GM12878 (cell line): Measurements from ENCODE around the gene CARD10. TPM values are rescaled to one million over a fixed set of nuclear protein-coding genes. Genes with fewer than 3 reads are reported as not detected.
A peak's percentile ranks its signal among the peaks of the same experiment; 100 is the strongest.

ENCODE experiments used
- ATAC-seq: fragments of 200-7000 bp; cut with Tn5 transposase; 3 replicates; pipeline ENCODE4 v1.9.1; 2020; ENCODE audit warnings: mild to moderate bottlenecking, moderate library complexity
- BruUV-seq: library from RNA; stranded (reverse); fragments of 400-500 nt; replicated peaks from 2 replicates; lab custom pipeline; 2021; lab: Mats Ljungman, UMichigan
- CTCF ChIA-PET: fragments of 300-600 bp; sonication (Branson Sonifier 250); formaldehyde crosslinking; extraction: SDS; loops from one replicate; lab custom pipeline; 2021; ENCODE audit warnings: inconsistent platforms; lab: Yijun Ruan, JAX
- POLR2A ChIA-PET: fragments of 350-600 bp; formaldehyde crosslinking; extraction: SDS; loops from one replicate; lab custom pipeline; 2021; ENCODE audit warnings: inconsistent platforms; lab: Charles Lee
- RAD21 ChIA-PET: fragments of 300-600 bp; sonication (Branson Sonifier 250); formaldehyde crosslinking; loops from one replicate; lab custom pipeline; 2023; ENCODE audit warnings: antibody characterized with exemption; ENCODE audit not compliant: unreplicated experiment; lab: Charles Lee
- SMC1A ChIA-PET: fragments of 300-600 bp; sonication (Branson Sonifier 250); formaldehyde crosslinking; loops from one replicate; lab custom pipeline; 2023; ENCODE audit not compliant: unreplicated experiment, uncharacterized antibody; lab: Charles Lee
- DNase-seq: peaks from one replicate; pipeline ENCODE4 v3.0.0-alpha.2; 2011; ENCODE audit warnings: low read depth, low spot score
- FAIRE-seq: peaks from 3 replicates; lab custom pipeline; 2011; peaks lifted over from hg19 to GRCh38; lab: Jason Lieb, UNC
- H2AFZ ChIP-seq: 2 replicates; pipeline ENCODE4 v1.6.0; 2011; ENCODE audit warnings: low read depth, low read length, control low read depth; ENCODE audit not compliant: control insufficient read depth
- H3K27ac ChIP-seq: 2 replicates; pipeline ENCODE4 v1.5.1; 2011; ENCODE audit warnings: control low read depth; ENCODE audit not compliant: control insufficient read depth, insufficient read depth
- H3K27me3 ChIP-seq, 2 experiments: replicated peaks in 1 of 2; 2 replicates each; pipeline versions ENCODE4 v1.6.0 to v1.6.1; 2011; ENCODE audit warnings: low read length in 1 of 2; ENCODE audit not compliant: control insufficient read depth in 2 of 2, insufficient read depth in 2 of 2
- H3K36me3 ChIP-seq, 2 experiments: 2 replicates each; pipeline ENCODE4 v1.5.1; 2011; ENCODE audit warnings: low read length in 1 of 2; ENCODE audit not compliant: control insufficient read depth in 2 of 2, insufficient read depth in 2 of 2
- H3K4me1 ChIP-seq: 2 replicates; pipeline ENCODE4 v1.6.1; 2011; ENCODE audit warnings: mild to moderate bottlenecking, low read length, moderate library complexity, mixed read lengths; ENCODE audit not compliant: control insufficient read depth, insufficient read depth
- H3K4me2 ChIP-seq: 2 replicates; pipeline ENCODE4 v1.6.0; 2011; ENCODE audit warnings: control low read depth; ENCODE audit not compliant: control insufficient read depth, insufficient read depth
- H3K4me3 ChIP-seq: fragments of 200-600 bp; sonication (generic); 2 replicates; pipeline ENCODE4 v1.5.1; 2016
- H3K79me2 ChIP-seq: 2 replicates; pipeline ENCODE4 v1.6.0; 2011; ENCODE audit warnings: low read length; ENCODE audit not compliant: control insufficient read depth, insufficient read depth
- H3K9ac ChIP-seq: 2 replicates; pipeline ENCODE4 v1.8.0; 2011; ENCODE audit warnings: low read length, control low read depth, mixed read lengths; ENCODE audit not compliant: control insufficient read depth, insufficient read depth
- H3K9me3 ChIP-seq: replicated peaks from 3 replicates; pipeline ENCODE4 v1.5.1; 2011; ENCODE audit warnings: mild to moderate bottlenecking, low read length; ENCODE audit not compliant: control insufficient read depth, insufficient read depth
- H4K20me1 ChIP-seq: 2 replicates; pipeline ENCODE4 v1.6.0; 2011; ENCODE audit not compliant: control insufficient read depth, insufficient read depth
- CHD2 ChIP-seq: IDR thresholded peaks from 2 replicates; pipeline ENCODE4 v1.6.1; 2011; ENCODE audit warnings: low read depth, low read length, improper control_type of control experiment, borderline replicate concordance
- CTCF ChIP-seq, 3 experiments: IDR thresholded peaks in 2 of 3; conservative IDR thresholded peaks in 1 of 3; 2 replicates each; pipeline ENCODE4 v1.5.1; 2011; ENCODE audit warnings: low read depth in 3 of 3, low read length in 3 of 3, mild to moderate bottlenecking in 3 of 3, control low read depth in 2 of 3, moderate library complexity in 2 of 3, inconsistent platforms in 1 of 3, mixed read lengths in 1 of 3; ENCODE audit not compliant: control insufficient read depth in 2 of 3, insufficient read depth in 1 of 3; ENCODE audit errors: extremely low read depth in 1 of 3
- MTA2 ChIP-seq: fragments of 450-650 bp; IDR thresholded peaks from 2 replicates; pipeline ENCODE4 v1.6.1; 2016; ENCODE audit warnings: low read depth, mild to moderate bottlenecking, moderate library complexity
- NR2F1 ChIP-seq: fragments of 450-650 bp; conservative IDR thresholded peaks from 2 replicates; pipeline ENCODE4 v1.6.1; 2017; ENCODE audit warnings: mild to moderate bottlenecking
- RAD21 ChIP-seq: IDR thresholded peaks from 2 replicates; pipeline ENCODE4 v1.6.1; 2011; ENCODE audit warnings: mild to moderate bottlenecking, low read depth, low read length, moderate library complexity; ENCODE audit not compliant: insufficient read depth
- SKIL ChIP-seq: fragments of 450-650 bp; IDR thresholded peaks from 2 replicates; pipeline ENCODE4 v1.6.1; 2017; ENCODE audit warnings: mild to moderate bottlenecking, low read depth, inconsistent platforms; ENCODE audit not compliant: poor library complexity, severe bottlenecking
- SMC3 ChIP-seq: IDR thresholded peaks from 2 replicates; pipeline ENCODE4 v1.6.1; 2011; ENCODE audit warnings: low read length, improper control_type of control experiment, borderline replicate concordance
- TAF1 ChIP-seq: IDR thresholded peaks from 2 replicates; pipeline ENCODE4 v1.6.1; 2011; ENCODE audit warnings: mild to moderate bottlenecking, low read depth, low read length, borderline replicate concordance
- TBL1XR1 ChIP-seq: IDR thresholded peaks from 2 replicates; pipeline ENCODE4 v1.6.1; 2012; ENCODE audit warnings: low read depth, low read length, improper control_type of control experiment
- TCF7 ChIP-seq: IDR thresholded peaks from 2 replicates; pipeline ENCODE4 v1.6.1; 2014; ENCODE audit warnings: antibody characterized with exemption, borderline replicate concordance
- YBX1 ChIP-seq: fragments of 450-650 bp; IDR thresholded peaks from 2 replicates; pipeline ENCODE4 v1.6.1; 2016; ENCODE audit warnings: antibody characterized with exemption
- YY1 ChIP-seq: IDR thresholded peaks from 2 replicates; pipeline ENCODE4 v1.6.1; 2011; ENCODE audit warnings: low read depth, mild to moderate bottlenecking, low read length
- WGBS: methylation state at CpG from one replicate; pipeline ENCODE4 v1.1.6; 2016; ENCODE audit warnings: low lambda C conversion rate; ENCODE audit not compliant: insufficient replicate concordance, insufficient coverage; ENCODE audit errors: missing lambda C conversion rate; 5-methylcytosine and 5-hydroxymethylcytosine counted together
- in situ Hi-C: fragments of 300-500 bp; cut with MboI; formaldehyde crosslinking; loops from 9 replicates; pipeline ENCODE4 v1.14.3; 2018; ENCODE audit warnings: mixed read lengths
- intact Hi-C: fragments of 100-400 bp; cut with micrococcal nuclease; formaldehyde crosslinking; loops from one replicate; pipeline ENCODE4 v1.14.2; 2022; ENCODE audit not compliant: unreplicated experiment
- polyA plus RNA-seq, 11 experiments: library from polyadenylated mRNA; depleted of rRNA in 4 of 11; unstranded in 6 of 11; stranded (reverse) in 5 of 11; fragments of >200 nt; fragmentation: Nextera tagmentation in 4 of 11; fragmentation: Illumina TruSeq in 1 of 11; extraction: Ambion mirVana in 4 of 11; extraction: Trizol in 1 of 11; gene quantifications; 1 replicate in 1 of 11; 2 replicates in 10 of 11; pipeline versions ENCODE4 v1.2.1 to v1.2.3, GENCODE V29; 2011 to 2016; ENCODE audit warnings: inconsistent platforms in 2 of 11, missing spikeins in 2 of 11, low read depth in 1 of 11
- total RNA-seq, 4 experiments: library from RNA; depleted of rRNA in 3 of 4; stranded (reverse); fragments of >200 nt in 3 of 4; fragmentation: Illumina TruSeq in 1 of 4; extraction: Trizol in 1 of 4; gene quantifications; 2 replicates each; pipeline versions ENCODE4 v1.2.1 to v1.2.3, GENCODE V29; 2013 to 2021
- TF ChIP-seq, protein P1 (sequence below): IDR thresholded peaks from 2 replicates; pipeline ENCODE4 v1.6.1; 2012; ENCODE audit warnings: low read length, inconsistent platforms

The CARD10 gene
- total and polyA plus RNA-seq, 10 of the 15 experiments (the other 5 are each of a cell fraction or from before 2014, with no cell fraction given) = 0.08 to 0.10 (median 0.10) TPM; not detected in 7

DNA sequence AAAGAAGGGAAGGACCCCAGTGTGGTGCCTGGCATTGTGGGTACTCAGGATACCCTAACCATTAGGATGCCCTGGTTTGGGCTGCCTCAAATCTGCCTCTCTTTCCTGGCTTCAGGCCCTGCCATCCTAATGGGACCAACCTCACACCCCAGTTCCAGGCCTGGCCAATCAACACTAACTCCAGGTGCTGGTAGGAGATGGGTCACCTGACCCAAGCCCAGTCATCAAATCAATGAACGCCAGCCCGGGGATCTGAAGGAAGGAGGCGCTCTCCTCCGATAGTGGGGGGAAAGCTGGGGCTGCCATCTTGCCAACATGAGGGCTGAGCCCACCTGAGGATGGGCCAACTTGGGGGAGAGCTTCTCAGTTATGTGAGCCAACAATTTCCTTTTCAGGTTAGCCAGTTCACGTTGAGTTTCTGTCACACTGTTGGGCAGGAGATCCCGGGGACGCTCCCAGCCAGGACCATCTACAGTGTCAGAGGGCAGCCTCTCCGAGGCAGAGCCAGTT, 45.7 kb downstream of the CARD10 start (continued):
- TF ChIP-seq, protein P1, sequence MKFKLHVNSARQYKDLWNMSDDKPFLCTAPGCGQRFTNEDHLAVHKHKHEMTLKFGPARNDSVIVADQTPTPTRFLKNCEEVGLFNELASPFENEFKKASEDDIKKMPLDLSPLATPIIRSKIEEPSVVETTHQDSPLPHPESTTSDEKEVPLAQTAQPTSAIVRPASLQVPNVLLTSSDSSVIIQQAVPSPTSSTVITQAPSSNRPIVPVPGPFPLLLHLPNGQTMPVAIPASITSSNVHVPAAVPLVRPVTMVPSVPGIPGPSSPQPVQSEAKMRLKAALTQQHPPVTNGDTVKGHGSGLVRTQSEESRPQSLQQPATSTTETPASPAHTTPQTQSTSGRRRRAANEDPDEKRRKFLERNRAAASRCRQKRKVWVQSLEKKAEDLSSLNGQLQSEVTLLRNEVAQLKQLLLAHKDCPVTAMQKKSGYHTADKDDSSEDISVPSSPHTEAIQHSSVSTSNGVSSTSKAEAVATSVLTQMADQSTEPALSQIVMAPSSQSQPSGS = no peak

GRCh38 chr22:37472418-37473006, 46.7 kb downstream of the CARD10 start:
- no TSS peak for BruUV-seq
- Histone ChIP-seq H3K4me2 (no peak overlapping the region), H3K79me2 (no peaks in the 10 kb centered on the region), H3K36me3 (peaks cover 11 to 12% of the 10 kb centered on the region in 2 experiments; a peak in 3 of 4 replicates), H3K9me3 (no peaks in the 10 kb centered on the region), H3K27ac (no peak overlapping the region), H3K4me1 (no peaks in the 10 kb centered on the region), H3K27me3 (no peaks in the 10 kb centered on the region), H4K20me1 (no peaks in the 10 kb centered on the region; the same call in 1 of the 2 replicates), H3K4me3 (no peak overlapping the region), H3K9ac (no peak overlapping the region), H2AFZ (no peak overlapping the region)
- FAIRE-seq = no peak
- in situ Hi-C loops (no loop called here), intact Hi-C loops (no loop called here)
- ChIA-PET CTCF (interaction anchor here (0.5 to 4.4 kb wide), 30 partner anchors 9 to 493 kb away, joined by 3 to 75 read pairs (median 4); partner anchors contain the start of genes LGALS2, MFNG and RAC2), POLR2A (no interaction called here), RAD21 (interaction anchor here (0.7 to 2.0 kb wide), 8 partner anchors 11 to 217 kb away, joined by 3 to 22 read pairs (median 3); no protein-coding TSS in a partner anchor), SMC1A (interaction anchor here (0.8 to 2.0 kb wide), 11 partner anchors 8 to 205 kb away, joined by 3 to 15 read pairs (median 4); partner anchors contain the start of gene MFNG)
- WGBS = 49% methylated on average over 8 of the region's 8 CpGs
- DNase-seq = no peak
- ATAC-seq = peak; percentile 74
- TF ChIP-seq TAF1 = no peak
- TF ChIP-seq RAD21 = 0 out of 2 replicates have a peak, but pooled peaks have one; percentile 23
- TF ChIP-seq TBL1XR1 = no peak
- no peak for TF ChIP-seq YBX1
- no peak for TF ChIP-seq YY1
- TF ChIP-seq CHD2 = 0 out of 2 replicates have a peak, but pooled peaks have one; percentile 27
- no peak for TF ChIP-seq NR2F1
- TF ChIP-seq MTA2 = no peak
- peak; percentile 57; the same call in 1 of the 2 replicates for TF ChIP-seq SMC3
- peak; percentile 52 to 76 (median 60) for TF ChIP-seq CTCF (IDR thresholded peaks at IDR 0.05 in 2 of 3, conservative IDR thresholded peaks at IDR 0.05 in 1 of 3; ENCODE audit: control insufficient read depth in 2 of 3, extremely low read depth in 1 of 3, insufficient read depth in 1 of 3, low read depth in 3 of 3, low read length in 3 of 3)
- TF ChIP-seq TCF7 = no peak
- no peak for TF ChIP-seq SKIL
